RWPE2 (cell line): Measurements from ENCODE around the gene FER.
A peak's percentile ranks its signal among the peaks of the same experiment; 100 is the strongest.
"Not testable (repeated sequence)": the region's sequence is repeated elsewhere in the genome, so short reads cannot be mapped to it uniquely, and the experiment has no call there.

Experiments used
- ATAC-seq: fragments of 200-7000 bp; cut with Tn5 transposase; 3 replicates; pipeline ENCODE4 v1.9.1; 2021; ENCODE audit warnings: low read depth
- DNase-seq: peaks from one replicate; pipeline ENCODE4 v3.0.0-alpha.2; 2020; ENCODE audit warnings: low spot score
- H3K27ac ChIP-seq: fragments of 450-650 bp; 2 replicates; pipeline ENCODE4 v1.5.1; 2017; ENCODE audit warnings: mild to moderate bottlenecking; ENCODE audit not compliant: poor library complexity, severe bottlenecking
- H3K27me3 ChIP-seq: fragments of 250-450 bp; sonication (Bioruptor Pico); 2 replicates; pipeline ENCODE4 v1.5.1; 2021; ENCODE audit warnings: mild to moderate bottlenecking, moderate library complexity; ENCODE audit not compliant: insufficient read depth, poor library complexity, severe bottlenecking
- H3K36me3 ChIP-seq: fragments of 250-450 bp; sonication (Bioruptor Pico); 2 replicates; pipeline ENCODE4 v1.5.1; 2020; ENCODE audit warnings: low read depth, mild to moderate bottlenecking, moderate library complexity
- H3K4me1 ChIP-seq: fragments of 250-450 bp; sonication (Bioruptor Pico); 2 replicates; pipeline ENCODE4 v1.5.1; 2021; ENCODE audit warnings: mild to moderate bottlenecking, moderate library complexity; ENCODE audit not compliant: insufficient read depth, poor library complexity, severe bottlenecking
- H3K4me3 ChIP-seq: fragments of 250-450 bp; sonication (Bioruptor Pico); 2 replicates; pipeline ENCODE4 v1.5.1; 2021; ENCODE audit warnings: mild to moderate bottlenecking, moderate library complexity; ENCODE audit not compliant: severe bottlenecking
- H3K9me3 ChIP-seq: fragments of 250-450 bp; sonication (Bioruptor Pico); 2 replicates; pipeline ENCODE4 v1.5.1; 2021; ENCODE audit warnings: mild to moderate bottlenecking, moderate library complexity; ENCODE audit not compliant: severe bottlenecking
- CTCF ChIP-seq: fragments of 450-650 bp; IDR thresholded peaks from one replicate; pipeline ENCODE4 v1.5.1; 2017; ENCODE audit warnings: mild to moderate bottlenecking, moderate library complexity; ENCODE audit not compliant: poor library complexity, severe bottlenecking

FER gene

GRCh38 chr5:108966910-108967309 is 219.2 kb downstream of the FER start:
- no peak overlapping the region for H3K27ac ChIP-seq
- ATAC-seq (no peak), DNase-seq (no peak)
- no peaks in the 10 kb centered on the region for H3K4me1 ChIP-seq
- TF ChIP-seq CTCF, result no peak
- no peaks in the 10 kb centered on the region for H3K9me3 ChIP-seq
- no peak overlapping the region for H3K4me3 ChIP-seq
- H3K27me3 ChIP-seq, result no peaks in the 10 kb centered on the region
- H3K36me3 ChIP-seq, result peaks cover 4% of the 10 kb centered on the region; the same call in 1 of the 2 replicates

GRCh38 chr5:108974594-108974993 is 226.9 kb downstream of the FER start:
- no peak for ATAC-seq
- no peak for TF ChIP-seq CTCF

GRCh38 chr5:108975697-108976096 is 228.0 kb downstream of the FER start:
- no peaks in the 10 kb centered on the region for H3K4me1 ChIP-seq
- no peak overlapping the region for H3K4me3 ChIP-seq
- no peak overlapping the region for H3K27ac ChIP-seq
- H3K27me3 ChIP-seq, result no peaks in the 10 kb centered on the region
- no peaks in the 10 kb centered on the region for H3K9me3 ChIP-seq
- TF ChIP-seq CTCF, result no peak
- peaks cover 10% of the 10 kb centered on the region for H3K36me3 ChIP-seq
- no peak for DNase-seq
- no peak for ATAC-seq

More at GRCh38 chr5:108974594-108974993, 226.9 kb downstream of the FER start:
- Histone ChIP-seq H3K27me3 (no peaks in the 10 kb centered on the region), H3K4me3 (no peak overlapping the region), H3K27ac (no peak overlapping the region), H3K9me3 (no peaks in the 10 kb centered on the region), H3K4me1 (no peaks in the 10 kb centered on the region), H3K36me3 (peaks cover 4% of the 10 kb centered on the region)
- no peak for DNase-seq

GRCh38 chr5:108983461-108984092 is 235.9 kb downstream of the FER start:
- no peaks in the 10 kb centered on the region for H3K9me3 ChIP-seq
- H3K4me3 ChIP-seq, result no peak overlapping the region
- H3K4me1 ChIP-seq, result no peaks in the 10 kb centered on the region
- no peak for DNase-seq
- no peaks in the 10 kb centered on the region for H3K27me3 ChIP-seq
- no peak for TF ChIP-seq CTCF
- no peak for ATAC-seq
- H3K27ac ChIP-seq, result no peak overlapping the region
- peaks cover 20% of the 10 kb centered on the region for H3K36me3 ChIP-seq

GRCh38 chr5:108989761-108990392 is 242.2 kb downstream of the FER start:
- Histone ChIP-seq H3K27me3 (no peaks in the 10 kb centered on the region), H3K9me3 (peaks cover 7% of the 10 kb centered on the region), H3K4me1 (peaks cover 19% of the 10 kb centered on the region), H3K36me3 (peaks cover 7% of the 10 kb centered on the region), H3K27ac (peak overlapping the region; percentile 15), H3K4me3 (no peak overlapping the region)
- DNase-seq, result no peak
- TF ChIP-seq CTCF, result no peak
- peak; percentile 65 for ATAC-seq

- H3K9me3 ChIP-seq, H3K36me3 ChIP-seq, H3K4me3 ChIP-seq, DNase-seq, H3K27ac ChIP-seq, H3K27me3 ChIP-seq, ATAC-seq: not testable (repeated sequence)
- H3K4me1 ChIP-seq, result peaks cover 19% of the 10 kb centered on the region
Observed at GRCh38 chr5:108992396-108993085, 244.8 kb downstream of the FER start.

GRCh38 chr5:108993440-108993839 is 245.7 kb downstream of the FER start:
- not testable (repeated sequence) for DNase-seq, H3K36me3 ChIP-seq, H3K27me3 ChIP-seq, ATAC-seq, H3K27ac ChIP-seq, H3K9me3 ChIP-seq, H3K4me3 ChIP-seq
- peaks cover 19% of the 10 kb centered on the region for H3K4me1 ChIP-seq
